ENCODE data around the gene CTSO.

DNA sequence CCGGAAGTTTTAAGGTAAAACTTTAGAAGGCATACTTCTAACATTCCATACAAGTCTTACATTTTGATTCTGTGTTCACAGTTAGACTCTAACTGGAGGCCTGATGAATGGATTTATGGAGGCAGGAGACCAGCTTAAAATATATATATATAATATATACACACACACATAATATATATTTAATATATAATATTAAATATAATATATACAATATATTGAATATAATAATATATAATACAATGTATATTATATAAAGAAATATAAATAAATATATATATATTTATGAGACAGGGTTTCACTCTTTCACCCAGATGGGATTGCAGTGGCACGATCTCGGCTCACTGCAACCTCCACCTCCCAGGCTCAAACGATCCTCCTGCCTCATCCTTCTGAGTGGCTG is 7.9 kb upstream of the CTSO start:
- no peak for TF ChIP-seq FOS (IDR thresholded peaks at IDR 0.05; ENCODE audit: borderline replicate concordance, insufficient read depth, low read length)
- TF ChIP-seq, protein P1, sequence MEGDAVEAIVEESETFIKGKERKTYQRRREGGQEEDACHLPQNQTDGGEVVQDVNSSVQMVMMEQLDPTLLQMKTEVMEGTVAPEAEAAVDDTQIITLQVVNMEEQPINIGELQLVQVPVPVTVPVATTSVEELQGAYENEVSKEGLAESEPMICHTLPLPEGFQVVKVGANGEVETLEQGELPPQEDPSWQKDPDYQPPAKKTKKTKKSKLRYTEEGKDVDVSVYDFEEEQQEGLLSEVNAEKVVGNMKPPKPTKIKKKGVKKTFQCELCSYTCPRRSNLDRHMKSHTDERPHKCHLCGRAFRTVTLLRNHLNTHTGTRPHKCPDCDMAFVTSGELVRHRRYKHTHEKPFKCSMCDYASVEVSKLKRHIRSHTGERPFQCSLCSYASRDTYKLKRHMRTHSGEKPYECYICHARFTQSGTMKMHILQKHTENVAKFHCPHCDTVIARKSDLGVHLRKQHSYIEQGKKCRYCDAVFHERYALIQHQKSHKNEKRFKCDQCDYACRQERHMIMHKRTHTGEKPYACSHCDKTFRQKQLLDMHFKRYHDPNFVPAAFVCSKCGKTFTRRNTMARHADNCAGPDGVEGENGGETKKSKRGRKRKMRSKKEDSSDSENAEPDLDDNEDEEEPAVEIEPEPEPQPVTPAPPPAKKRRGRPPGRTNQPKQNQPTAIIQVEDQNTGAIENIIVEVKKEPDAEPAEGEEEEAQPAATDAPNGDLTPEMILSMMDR (IDR thresholded peaks at IDR 0.05; ENCODE audit: extremely low read depth in 1 of 2, insufficient read depth in 1 of 2, low read depth in 1 of 2, low read length in 2 of 2), result no peak
- no peak for TF ChIP-seq EZH2 (IDR thresholded peaks at IDR 0.05; ENCODE audit: borderline replicate concordance, low read depth, low read length, severe bottlenecking)
- no peak for TF ChIP-seq POLR2A (IDR thresholded peaks at IDR 0.05; ENCODE audit: low read depth, low read length)
- no peak for TF ChIP-seq POLR2AphosphoS5 (IDR thresholded peaks at IDR 0.05; ENCODE audit: insufficient read depth, low read depth, low read length)
- no peak for TF ChIP-seq MYC (IDR thresholded peaks at IDR 0.05; ENCODE audit: low read depth, low read length)

All from endothelial cell of umbilical vein (primary cell).